Uterus (tissue), 2 donors: ENCODE measurements around the gene ADRA2C.

ENCODE experiments used
- CTCF ChIP-seq, 4 experiments: fragments of 200-600 bp in 2 of 4; fragments of 450-650 bp in 2 of 4; sonication (generic) in 2 of 4; IDR thresholded peaks; one replicate each; pipeline ENCODE4 v1.5.1; 2016 to 2019; ENCODE audit warnings: antibody characterized with exemption in 4 of 4, mild to moderate bottlenecking in 2 of 4, moderate library complexity in 1 of 4
- POLR2A ChIP-seq, 2 donors: fragments of 450-650 bp; IDR thresholded peaks; one replicate each; pipeline ENCODE4 v1.6.1; 2016; ENCODE audit warnings: antibody characterized with exemption in 2 of 2, mild to moderate bottlenecking in 1 of 2, moderate library complexity in 1 of 2

GRCh38 chr4:3809028-3809427 is 42.8 kb downstream of the ADRA2C start:
- TF ChIP-seq POLR2A (IDR thresholded peaks at IDR 0.05) (no peak), CTCF (IDR thresholded peaks at IDR 0.05) (no peak)
